T-helper 1 cell treated with Interleukin-12 subunit alpha and Interleukin-12 subunit beta and Interleukin-4 antibody, amounts not matched to agents 30 ng/mL and 1 ng/mL, for 36 hours (primary cell): Measurements from ENCODE around the gene UBR1. TPM values are rescaled to one million over a fixed set of nuclear protein-coding genes. Genes with fewer than 3 reads are reported as not detected.
"Not testable (repeated sequence)": the region's sequence is repeated elsewhere in the genome, so short reads cannot be mapped to it uniquely, and the experiment has no call there.

ENCODE experiments used
- intact Hi-C: fragments of 100-400 bp; cut with micrococcal nuclease; formaldehyde crosslinking; loops from one replicate; pipeline ENCODE4 v1.15.1; 2024
- total RNA-seq: library from RNA; stranded (reverse); gene quantifications from 2 replicates; pipeline ENCODE4 v1.2.3, GENCODE V29; 2022

UBR1 gene
- total RNA-seq, 1 donor from 2014 or later, result 41.2 TPM

- intact Hi-C loops, result no loop called here
Observed at GRCh38 chr15:42918047-42918446, 187.8 kb downstream of the UBR1 start.

GRCh38 chr15:42915654-42916315 is 190.1 kb downstream of the UBR1 start:
- intact Hi-C loops, result no loop called here

- intact Hi-C loops, result no loop called here
Observed at GRCh38 chr15:42914728-42915497, 190.9 kb downstream of the UBR1 start.

GRCh38 chr15:42911058-42911592 is 194.7 kb downstream of the UBR1 start:
- intact Hi-C loops, result no loop called here

GRCh38 chr15:42908538-42908937 is 197.3 kb downstream of the UBR1 start:
- intact Hi-C loops, result no loop called here

- intact Hi-C loops, result no loop called here
Observed at GRCh38 chr15:42903388-42904324, 202.2 kb downstream of the UBR1 start.

GRCh38 chr15:42893911-42894310 is 211.9 kb downstream of the UBR1 start:
- intact Hi-C loops, result not testable (repeated sequence)

Other genes with a start within 250 kb of the UBR1 start
- 15.2 and 16.0 TPM in 2 replicates for gene TTBK2, start 185.3 kb downstream of the UBR1 start, total RNA-seq
- 20.5 and 24.8 TPM in 2 replicates for gene TMEM62, start 27.5 kb upstream of the UBR1 start, total RNA-seq
- gene CCNDBP1, start 79.4 kb upstream of the UBR1 start, total RNA-seq, result 71.9 and 77.8 TPM in 2 replicates
- not detected in 2 replicates for gene EPB42, start 115.0 kb upstream of the UBR1 start, total RNA-seq
- gene TGM5, start 160.9 kb upstream of the UBR1 start, total RNA-seq, result 0.20 and 0.39 TPM in 2 replicates
- not detected in 2 replicates for gene TGM7, start 196.2 kb upstream of the UBR1 start, total RNA-seq
- gene LCMT2, start 224.5 kb upstream of the UBR1 start, total RNA-seq, result 10.5 and 10.6 TPM in 2 replicates